Measurements from ENCODE around the gene RPAIN.

DNA sequence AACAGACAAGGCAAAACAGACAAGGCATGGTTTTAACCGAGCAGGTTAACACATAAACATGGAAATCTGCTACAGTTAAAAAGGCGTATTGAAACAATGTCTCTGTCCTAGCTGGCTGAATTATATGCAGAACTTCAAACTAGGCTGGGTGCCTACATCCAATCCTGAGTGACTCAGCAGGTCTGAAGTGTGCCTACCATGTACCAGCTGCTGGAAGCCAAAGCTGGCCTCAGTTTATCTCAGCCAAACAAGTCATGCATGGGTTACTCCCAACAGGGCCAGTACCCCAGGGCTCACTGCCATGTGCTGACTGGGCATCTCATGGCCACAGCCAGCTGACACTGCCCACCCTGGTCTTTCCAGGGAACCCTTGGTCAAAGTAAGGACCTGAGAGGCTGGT lies 15.0 kb downstream of the RPAIN start:
- TF ChIP-seq, protein P1, sequence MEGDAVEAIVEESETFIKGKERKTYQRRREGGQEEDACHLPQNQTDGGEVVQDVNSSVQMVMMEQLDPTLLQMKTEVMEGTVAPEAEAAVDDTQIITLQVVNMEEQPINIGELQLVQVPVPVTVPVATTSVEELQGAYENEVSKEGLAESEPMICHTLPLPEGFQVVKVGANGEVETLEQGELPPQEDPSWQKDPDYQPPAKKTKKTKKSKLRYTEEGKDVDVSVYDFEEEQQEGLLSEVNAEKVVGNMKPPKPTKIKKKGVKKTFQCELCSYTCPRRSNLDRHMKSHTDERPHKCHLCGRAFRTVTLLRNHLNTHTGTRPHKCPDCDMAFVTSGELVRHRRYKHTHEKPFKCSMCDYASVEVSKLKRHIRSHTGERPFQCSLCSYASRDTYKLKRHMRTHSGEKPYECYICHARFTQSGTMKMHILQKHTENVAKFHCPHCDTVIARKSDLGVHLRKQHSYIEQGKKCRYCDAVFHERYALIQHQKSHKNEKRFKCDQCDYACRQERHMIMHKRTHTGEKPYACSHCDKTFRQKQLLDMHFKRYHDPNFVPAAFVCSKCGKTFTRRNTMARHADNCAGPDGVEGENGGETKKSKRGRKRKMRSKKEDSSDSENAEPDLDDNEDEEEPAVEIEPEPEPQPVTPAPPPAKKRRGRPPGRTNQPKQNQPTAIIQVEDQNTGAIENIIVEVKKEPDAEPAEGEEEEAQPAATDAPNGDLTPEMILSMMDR (IDR thresholded peaks at IDR 0.05) = no peak
- TF ChIP-seq EZH2 (IDR thresholded peaks at IDR 0.05; ENCODE audit: borderline replicate concordance, insufficient read depth, low read depth, low read length, poor library complexity, severe bottlenecking) = no peak

All from B cell (primary cell).